Stimulated activated naive CD4-positive, alpha-beta T cell (primary cell): ENCODE results near the gene LASP1.
A peak's percentile ranks its signal among the peaks of the same experiment; 100 is the strongest.
"Not testable (repeated sequence)": the region's sequence is repeated elsewhere in the genome, so short reads cannot be mapped to it uniquely, and the experiment has no call there.

Experiments
- DNase-seq, 6 experiments: peaks; one replicate each; lab custom pipeline; 2025; lab: John Stamatoyannopoulos, UW

Gene LASP1

GRCh38 chr17:38908676-38909181 is 38.9 kb downstream of the LASP1 start:
- no peak for DNase-seq

- no peak for DNase-seq
Measured at GRCh38 chr17:38910325-38910724, 40.5 kb downstream of the LASP1 start.

GRCh38 chr17:38911081-38911730 is 41.3 kb downstream of the LASP1 start:
- DNase-seq: no peak

GRCh38 chr17:38911731-38912081 is 41.8 kb downstream of the LASP1 start:
- not testable (repeated sequence) for DNase-seq

DNA sequence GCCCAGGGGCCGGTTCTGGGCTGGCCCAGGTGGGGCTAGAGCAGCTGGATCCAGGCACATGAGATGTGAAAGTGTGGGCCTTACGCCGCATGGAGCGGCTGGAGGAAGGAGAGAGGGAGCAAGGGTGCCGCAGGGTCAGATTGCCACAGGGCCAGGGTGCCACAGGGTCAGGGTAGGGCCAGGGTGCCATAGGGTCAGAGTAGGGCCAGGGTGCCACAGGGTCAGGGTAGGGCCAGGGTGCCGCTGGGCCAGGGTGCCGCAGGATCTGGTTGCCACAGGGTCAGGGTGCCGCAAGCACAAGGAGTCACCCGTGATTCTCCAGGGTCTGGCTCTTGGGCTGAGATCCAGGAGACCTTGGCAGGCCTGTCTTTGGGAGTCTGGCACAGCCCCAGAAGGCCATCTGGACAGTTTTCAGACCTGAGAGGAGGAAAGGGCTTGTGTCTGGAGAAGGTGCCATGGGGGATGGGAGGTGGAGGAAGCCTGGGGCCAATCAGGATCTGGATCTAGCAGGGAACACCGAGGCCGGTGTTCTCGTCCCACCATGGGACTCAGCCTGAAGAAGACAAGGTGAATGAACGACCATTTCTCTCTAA is 42.5 kb downstream of the LASP1 start:
- DNase-seq: no peak

DNA sequence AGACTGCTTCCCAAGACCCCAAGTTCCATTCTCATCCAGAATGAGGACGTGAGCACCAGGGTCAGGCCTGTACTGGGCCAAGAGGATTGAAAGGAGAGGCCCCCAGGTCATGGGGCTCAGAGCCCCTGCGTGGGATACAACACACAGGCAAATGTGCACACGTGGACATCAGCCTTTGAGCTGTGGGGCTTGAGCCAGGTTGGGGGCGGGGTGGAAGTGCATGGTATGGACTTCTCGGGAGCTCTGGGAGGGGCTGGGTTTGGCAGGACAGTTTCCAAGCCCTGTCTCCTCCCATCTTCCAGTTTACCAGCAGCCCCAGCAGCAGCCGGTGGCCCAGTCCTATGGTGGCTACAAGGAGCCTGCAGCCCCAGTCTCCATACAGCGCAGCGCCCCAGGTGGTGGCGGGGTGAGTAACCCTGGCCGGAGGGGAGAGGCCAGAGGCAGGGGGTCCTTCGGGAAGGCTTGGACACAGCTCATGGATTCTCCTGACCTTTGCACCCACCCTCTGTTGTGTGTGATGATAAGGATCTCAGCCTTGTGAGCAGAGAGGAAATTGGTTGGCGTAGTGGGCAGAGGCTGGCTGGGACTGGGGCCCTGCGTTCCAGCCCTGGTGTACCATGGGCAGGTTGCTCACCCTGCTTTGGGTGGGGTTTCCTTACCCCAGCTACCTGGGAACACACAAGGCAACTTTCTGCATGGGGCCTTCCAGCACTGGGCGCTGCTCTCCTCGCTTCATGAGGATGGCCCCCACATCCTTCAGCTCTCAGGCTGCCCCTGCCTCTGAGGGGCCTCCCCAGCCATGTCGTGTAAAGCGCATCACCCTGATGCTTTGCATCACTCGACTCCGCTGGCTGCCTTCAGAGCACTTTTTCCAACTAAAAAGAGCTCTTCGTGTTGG is 45.1 kb downstream of the LASP1 start:
- no peak for DNase-seq

DNA sequence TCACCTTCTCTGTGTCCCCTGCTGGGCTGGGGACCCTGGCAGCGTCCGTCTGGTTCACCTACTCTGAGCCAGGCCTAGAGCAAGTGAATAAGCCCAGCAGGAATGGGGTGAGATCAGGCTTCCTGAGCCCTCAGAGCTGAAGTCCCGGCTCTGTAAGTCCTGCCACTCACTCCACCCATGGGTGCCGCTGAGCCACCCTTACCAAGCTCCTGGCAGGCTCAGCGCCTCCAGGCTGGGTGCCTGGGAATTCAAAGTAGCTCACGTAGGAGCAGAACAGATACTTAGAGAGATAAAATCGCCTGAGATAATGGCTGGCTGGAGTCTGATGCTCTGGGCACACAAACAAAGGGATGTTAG is 45.8 kb downstream of the LASP1 start:
- DNase-seq: no peak

DNA sequence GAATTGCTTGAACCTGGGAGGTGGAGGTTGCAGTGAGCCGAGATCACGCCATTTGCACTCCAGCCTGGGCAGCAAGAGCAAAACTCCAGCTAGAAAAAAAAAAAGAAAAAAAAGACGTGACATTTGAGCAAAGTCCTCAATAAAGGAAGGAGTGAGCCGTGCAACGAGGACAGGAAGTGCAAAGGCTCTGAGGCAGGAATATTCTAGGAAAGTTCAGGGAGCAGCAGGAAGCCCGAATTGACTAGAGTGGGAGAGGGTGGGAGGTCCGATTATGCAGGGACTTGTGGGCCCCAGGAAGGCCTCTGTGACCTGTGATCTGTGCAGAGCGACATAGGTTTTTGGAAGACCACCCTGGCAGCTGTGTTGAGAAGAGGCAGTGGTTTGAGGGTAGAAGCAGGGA is 46.9 kb downstream of the LASP1 start:
- DNase-seq: no peak

DNA sequence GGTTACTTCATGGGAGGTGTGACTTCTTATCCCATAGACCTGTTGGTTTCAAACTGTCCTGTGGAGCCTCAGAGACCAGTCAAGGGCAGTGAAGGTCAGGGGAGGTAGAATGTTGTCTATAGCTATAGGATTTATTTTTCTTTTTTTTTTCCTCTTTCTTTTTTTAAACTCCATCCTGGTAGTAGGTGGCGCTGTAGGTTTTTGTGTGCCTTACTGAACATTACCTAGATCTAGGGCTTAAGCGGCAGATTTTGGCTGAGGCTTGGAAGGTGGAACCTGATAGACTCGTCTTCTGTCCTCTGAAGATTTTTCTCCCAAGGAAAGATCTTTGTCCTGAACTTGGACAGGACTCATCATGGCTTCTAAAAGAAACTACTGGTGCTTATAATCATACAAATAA is 47.4 kb downstream of the LASP1 start:
- DNase-seq: no peak

DNA sequence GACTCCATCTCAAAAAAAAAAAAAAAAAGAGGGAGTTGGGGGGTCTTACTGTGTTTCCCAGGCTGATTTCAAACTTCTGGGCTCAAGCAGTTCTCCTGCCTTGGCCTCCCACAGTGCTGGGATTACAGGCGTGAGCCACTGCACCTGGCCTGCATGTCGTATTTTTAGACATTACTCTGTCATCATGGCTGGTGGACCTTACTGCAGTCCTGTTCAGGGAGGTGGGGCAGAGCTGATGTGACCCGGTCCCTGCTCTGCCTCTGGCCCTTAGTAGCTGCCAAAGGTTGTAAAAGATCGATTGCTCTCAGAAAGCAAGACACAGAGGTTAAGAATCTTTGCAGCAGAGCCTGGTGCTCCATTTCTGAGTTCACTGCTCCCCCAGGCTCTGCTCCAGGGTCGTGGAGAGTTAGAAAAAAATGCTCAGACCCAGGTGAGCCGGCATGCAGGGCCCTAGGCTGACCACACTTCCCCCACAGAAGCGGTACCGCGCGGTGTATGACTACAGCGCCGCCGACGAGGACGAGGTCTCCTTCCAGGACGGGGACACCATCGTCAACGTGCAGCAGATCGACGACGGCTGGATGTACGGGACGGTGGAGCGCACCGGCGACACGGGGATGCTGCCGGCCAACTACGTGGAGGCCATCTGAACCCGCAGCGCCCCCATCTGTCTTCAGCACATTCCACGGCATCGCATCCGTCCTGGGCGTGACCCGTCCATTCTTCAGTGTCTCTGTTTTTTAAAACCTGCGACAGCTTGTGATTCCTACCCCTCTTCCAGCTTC is 48.5 kb downstream of the LASP1 start:
- no peak for DNase-seq

DNA sequence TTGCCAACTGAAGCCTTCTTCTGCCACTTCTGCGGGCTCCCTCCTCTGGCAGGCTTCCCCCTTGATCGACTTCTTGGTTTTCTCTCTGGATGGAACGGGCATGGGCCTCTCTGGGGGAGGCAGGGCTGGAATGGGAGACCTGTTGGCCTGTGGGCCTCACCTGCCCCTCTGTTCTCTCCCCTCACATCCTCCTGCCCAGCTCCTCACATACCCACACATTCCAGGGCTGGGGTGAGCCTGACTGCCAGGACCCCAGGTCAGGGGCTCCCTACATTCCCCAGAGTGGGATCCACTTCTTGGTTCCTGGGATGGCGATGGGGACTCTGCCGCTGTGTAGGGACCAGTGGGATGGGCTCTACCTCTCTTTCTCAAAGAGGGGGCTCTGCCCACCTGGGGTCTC is 49.1 kb downstream of the LASP1 start:
- DNase-seq: no peak

GRCh38 chr17:38919316-38920078 is 49.6 kb downstream of the LASP1 start:
- no peak for DNase-seq

- no peak for DNase-seq
Measured at GRCh38 chr17:38920374-38921291, 50.8 kb downstream of the LASP1 start.

GRCh38 chr17:38921756-38922411 is 52.0 kb downstream of the LASP1 start:
- DNase-seq: no peak

- DNase-seq: no peak
Measured at GRCh38 chr17:38922538-38923297, 52.9 kb downstream of the LASP1 start.

DNA sequence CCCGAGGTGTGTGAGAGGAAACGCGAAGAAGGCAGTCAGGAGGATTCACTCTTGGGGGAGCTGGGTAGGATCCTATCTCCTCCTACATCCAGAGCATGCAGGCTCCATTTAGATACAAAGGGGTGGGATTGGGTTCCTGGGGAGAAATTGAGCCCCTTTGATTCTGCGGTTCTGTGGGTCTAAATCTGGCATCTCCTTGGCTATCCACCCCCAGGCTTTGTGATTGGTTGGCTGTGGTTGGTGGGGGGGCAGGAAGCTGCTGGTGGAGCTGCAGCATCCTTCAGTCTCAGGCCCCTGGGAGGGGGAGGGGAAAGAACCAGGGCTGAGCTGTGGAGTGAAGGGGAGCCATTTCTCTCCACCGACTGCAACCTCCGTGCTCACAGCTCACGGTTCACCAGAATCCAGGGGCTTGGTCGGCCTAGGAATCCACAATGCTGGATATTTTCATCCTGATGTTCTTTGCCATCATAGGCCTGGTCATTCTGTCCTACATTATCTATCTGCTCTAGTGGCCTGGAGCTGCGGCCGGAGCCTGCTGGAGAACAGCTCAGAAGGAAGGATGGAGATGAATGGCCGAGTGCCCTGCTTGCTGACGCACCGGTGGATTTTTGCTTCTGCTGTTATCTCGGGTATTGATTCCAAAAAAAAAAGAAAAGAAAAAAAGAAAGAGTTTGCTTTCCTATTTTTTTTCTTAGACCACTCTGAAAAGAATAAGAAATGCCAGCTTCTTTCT is 55.6 kb downstream of the LASP1 start, which contains the start of gene LASP1NB:
TSS of gene LASP1NB (plus strand) at position 352 of the 733 bp plus-strand sequence.
- DNase-seq: peak in 5 of 6 experiments; percentile 15 to 64 (median 53)

DNA sequence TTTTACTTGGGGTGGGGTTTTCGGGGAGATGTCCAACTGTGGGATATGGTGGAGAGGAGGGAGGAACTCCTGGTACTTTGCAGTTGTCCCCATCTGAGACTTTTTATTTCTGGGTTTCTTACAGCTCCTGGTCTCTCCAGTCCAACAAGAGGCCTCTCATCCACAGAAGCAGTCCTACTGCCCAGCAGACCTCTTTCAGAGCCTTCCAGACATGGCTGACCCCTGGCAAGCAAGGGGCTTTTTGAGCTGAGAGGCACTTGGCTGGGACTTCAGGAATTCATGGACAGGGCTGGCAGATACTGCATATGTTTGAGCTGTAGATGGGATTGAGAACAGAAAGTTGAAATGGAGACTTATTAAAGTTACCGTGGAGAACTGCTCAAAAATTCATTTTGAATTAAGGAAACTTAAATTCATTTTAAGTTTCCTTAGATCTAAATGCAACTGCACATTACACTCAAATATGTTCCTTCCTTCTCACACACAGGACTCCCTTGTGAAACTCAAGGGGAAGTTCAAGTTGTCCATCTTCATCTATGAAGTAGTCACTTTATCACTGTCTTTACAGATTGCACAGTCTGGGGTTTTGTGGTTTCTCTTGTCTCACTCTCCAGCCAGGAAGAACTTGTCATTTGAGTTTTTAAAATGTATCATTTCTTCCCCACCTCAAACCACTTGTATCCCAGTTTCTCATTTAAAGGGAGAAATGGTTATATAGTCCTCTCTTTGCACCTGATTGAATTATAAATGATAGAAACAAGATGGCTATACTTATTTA is 56.6 kb downstream of the LASP1 start:
- no peak for DNase-seq
